Pulmonary artery endothelial cell (primary cell): Measurements from ENCODE around the gene MANF. TPM values are rescaled to one million over a fixed set of nuclear protein-coding genes. Genes with fewer than 3 reads are reported as not detected.
"Not testable (repeated sequence)": the region's sequence is repeated elsewhere in the genome, so short reads cannot be mapped to it uniquely, and the experiment has no call there.

Experiments used
- DNase-seq: peaks from one replicate; pipeline ENCODE4 v3.0.0-alpha.2; 2011; ENCODE audit warnings: low read depth, low spot score
- total RNA-seq: library from RNA; depleted of rRNA; stranded (reverse); fragments of >200 nt; gene quantifications from 2 replicates; pipeline ENCODE4 v1.2.3, GENCODE V29; 2014

Gene MANF
- total RNA-seq, 1 donor from 2014 or later = 107 TPM

GRCh38 chr3:51371943-51372557 lies 13.0 kb upstream of the MANF start:
- no peak for DNase-seq

GRCh38 chr3:51373658-51374421 lies 11.3 kb upstream of the MANF start:
- DNase-seq = no peak

- no peak for DNase-seq
These were observed 10.6 kb upstream of the MANF start for GRCh38 chr3:51374456-51374855.

- DNase-seq = no peak
These were observed 10.0 kb upstream of the MANF start for GRCh38 chr3:51375136-51375535.

DNA sequence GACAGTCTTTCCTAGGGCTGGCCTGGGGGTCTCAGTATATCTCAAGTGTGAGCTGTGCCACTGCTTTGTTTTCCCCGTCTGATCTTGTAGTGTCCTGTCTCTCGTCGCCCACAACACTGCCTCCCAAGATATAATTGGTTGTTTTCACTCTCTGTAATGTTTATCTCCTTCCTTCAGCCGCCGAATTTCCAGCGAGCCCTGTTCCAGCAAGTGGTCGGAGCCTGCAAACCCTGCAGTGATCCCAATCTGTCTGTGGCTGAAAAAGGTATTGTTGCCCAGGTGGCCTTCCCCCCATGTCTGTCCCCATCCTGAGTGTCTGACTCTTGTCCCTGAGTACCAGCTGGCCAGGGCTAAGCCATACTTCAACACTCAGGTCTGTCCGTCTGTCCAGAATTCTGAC lies 9.5 kb upstream of the MANF start:
- DNase-seq = no peak

GRCh38 chr3:51378065-51378464 lies 7.0 kb upstream of the MANF start:
- no peak for DNase-seq

DNA sequence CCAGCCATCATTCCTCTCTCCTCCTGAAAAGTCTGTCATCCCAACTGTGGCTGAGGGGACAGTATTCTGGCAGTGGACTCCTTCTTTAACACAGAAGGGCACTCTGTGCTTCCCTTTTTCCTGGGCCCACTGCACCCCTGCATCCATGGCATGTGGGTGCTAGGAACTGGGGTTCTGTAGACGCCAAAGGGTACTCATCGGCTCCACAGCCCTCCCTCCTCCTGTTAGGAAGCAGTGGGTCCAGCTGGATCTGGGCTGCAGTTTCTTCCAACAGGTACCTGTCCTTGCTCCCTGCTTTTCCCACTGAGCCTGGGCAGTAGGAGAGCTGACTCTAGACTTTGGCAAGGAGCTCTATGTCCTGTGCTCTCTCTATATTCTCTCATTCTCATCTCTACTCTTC lies 6.4 kb upstream of the MANF start:
- no peak for DNase-seq

GRCh38 chr3:51379301-51379700 lies 5.8 kb upstream of the MANF start:
- DNase-seq = no peak

GRCh38 chr3:51379746-51380455 lies 5.2 kb upstream of the MANF start:
- DNase-seq = no peak

DNA sequence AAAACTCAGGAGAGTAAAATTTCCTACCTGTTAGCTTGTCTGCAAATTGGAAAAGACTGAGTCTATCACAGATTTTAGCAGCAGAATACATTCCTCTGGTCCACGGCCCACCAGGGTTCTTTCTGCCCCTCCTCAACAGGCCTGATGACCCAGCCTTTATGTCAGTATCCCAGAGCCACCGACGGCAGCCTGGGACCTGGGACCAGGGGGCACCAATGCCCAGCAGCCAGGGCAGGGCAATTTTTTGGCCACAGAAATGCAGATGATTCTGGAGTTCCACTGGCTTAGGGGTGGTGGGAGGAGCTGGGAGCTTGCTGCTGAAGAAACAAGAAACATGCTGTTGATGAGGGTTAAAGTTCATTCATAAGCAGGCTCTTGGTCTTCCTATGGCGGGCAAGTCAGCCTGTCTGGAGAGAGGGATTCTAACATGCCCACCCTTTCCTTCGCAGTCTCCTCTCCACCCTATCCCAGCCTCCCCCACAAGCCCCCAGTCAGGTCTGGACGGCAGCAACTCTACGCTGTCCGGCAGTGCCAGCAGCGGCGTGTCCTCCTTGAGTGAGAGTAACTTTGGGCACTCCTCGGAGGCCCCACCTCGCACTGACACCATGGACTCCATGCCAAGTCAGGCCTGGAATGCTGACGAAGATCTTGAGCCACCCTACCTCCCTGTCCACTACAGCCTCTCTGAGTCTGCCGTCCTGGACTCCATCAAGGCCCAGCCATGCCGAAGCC lies 4.3 kb upstream of the MANF start:
- DNase-seq = no peak

DNA sequence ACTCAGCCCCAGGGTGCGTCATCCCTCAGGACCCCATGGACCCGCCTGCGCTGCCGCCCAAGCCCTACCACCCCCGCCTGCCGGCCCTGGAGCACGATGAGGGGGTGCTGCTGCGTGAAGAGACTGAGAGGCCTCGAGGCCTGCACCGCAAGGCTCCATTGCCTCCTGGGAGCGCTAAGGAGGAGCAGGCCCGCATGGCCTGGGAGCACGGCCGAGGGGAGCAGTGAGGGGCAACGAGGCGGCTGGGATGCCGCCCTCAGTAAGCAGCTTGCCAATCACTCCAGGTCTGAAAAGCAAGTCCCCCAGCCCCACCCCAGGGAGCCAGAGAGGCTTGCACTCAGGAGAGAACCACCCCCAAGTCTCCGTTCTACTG lies 3.8 kb upstream of the MANF start:
- DNase-seq = no peak

GRCh38 chr3:51382076-51382745 lies 2.9 kb upstream of the MANF start:
- no peak for DNase-seq

DNA sequence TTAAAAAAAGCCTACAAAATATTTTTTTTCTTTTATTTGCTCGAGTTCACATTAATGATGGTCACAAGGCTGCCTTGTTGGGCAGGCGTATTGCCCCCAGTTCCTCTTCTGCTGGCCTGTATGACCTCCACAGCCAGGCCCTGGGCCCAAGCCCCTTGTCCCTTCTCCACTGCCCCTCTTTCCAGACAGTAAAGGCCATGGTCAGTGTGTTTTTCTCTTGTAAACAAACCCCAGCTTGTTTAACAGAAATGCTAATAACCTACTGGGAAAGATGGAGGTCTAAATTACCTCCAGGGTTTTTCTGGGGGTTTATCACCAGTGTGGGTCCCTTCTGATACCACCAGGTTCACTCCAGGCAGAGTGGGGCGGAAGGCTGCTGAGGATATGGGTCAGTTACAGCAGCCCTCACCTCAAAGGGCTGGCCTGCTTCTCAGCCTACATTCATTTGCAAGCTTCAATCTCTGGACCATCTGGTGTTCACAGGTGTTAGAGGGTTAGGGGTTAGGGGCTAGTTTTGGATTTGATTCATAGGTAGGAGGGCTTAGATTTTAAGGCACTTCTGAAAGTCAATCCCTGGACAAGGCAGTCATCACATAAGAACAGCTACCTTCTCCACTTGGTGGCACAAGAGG lies 2.0 kb upstream of the MANF start:
- DNase-seq = no peak

DNA sequence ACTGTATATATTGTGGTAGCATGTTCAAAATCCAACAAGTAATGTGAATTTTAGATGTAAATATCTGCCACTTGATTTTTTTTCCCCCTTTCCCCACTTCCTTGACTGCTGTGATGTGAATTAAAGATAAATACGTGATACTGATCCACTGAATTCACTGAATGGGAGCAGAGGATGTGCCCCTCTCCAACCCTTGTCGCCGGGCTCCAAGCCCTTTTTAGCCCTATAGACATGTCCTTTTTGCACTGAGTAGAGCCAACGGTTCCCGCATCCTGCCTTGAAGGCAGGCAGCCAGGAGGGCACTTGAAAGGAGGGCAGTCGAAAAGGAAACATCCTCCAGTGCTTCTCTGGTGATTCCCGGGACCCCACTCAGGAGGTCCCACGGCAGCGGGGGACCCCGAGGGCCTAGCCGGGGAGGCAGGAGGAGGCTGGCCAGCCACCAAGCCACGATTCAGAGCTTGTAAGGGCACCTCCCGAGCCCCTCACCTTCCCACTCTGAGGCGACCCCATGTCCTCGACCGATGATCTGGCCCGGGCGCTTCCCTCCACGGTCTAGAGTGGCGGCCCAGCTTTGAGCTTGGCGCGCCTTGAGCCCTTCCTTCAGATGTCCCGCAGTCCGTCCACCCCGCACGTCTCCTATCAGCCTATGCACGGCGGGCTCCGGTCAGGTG lies 901 bp upstream of the MANF start:
- no peak for DNase-seq

GRCh38 chr3:51385621-51386091 lies 565 bp downstream of the MANF start:
- DNase-seq = no peak

DNA sequence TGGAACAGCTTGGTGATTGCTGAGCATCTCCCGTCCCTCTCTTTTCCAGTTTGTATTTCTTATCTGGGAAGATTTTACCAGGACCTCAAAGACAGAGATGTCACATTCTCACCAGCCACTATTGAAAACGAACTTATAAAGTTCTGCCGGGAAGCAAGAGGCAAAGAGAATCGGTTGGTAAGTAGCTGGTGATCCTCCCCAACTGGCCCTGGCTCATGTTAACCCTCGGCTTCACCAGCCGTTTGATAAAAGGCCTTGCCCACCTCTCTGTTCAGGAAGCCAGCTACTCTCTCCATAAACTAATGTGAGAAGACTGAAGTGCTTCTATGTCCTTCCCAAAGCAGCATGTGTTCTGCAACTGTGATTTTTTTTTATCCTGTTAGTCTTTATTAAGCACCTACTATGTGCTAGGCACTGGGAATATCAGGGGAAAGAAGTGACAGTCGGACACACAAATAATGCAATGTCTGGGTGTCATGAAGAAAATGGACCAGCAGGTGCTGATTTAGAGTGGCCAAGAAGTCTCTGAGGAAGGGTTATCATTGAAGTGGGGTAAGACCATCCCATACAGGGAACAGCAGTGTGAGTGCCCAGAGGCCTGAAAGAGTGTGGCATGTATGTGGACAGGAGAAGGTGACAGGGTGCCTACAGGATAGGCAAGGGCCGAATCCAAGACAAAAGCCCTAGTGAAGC lies 1.2 kb downstream of the MANF start:
- no peak for DNase-seq

DNA sequence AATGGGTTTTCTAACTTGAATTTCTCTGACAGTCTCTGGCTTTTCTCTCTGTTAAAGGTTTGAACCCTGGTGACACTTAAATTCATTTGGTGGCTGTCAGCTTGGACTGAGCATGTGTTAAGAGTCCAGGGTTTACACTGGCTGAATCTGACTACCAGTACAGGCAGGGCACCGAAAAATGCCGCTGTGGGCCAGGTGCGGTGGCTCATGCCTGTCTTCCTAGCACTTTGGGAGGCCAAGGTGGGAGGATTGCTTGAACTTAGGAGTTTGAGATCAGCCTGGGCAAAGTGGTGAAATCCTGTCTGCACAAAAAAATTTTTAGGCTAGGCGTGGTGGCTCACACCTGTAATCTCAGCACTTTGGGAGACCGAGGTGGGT lies 1.8 kb downstream of the MANF start:
- no peak for DNase-seq

GRCh38 chr3:51387281-51387680 lies 2.2 kb downstream of the MANF start:
- not testable (repeated sequence) for DNase-seq

GRCh38 chr3:51388286-51389029 lies 3.4 kb downstream of the MANF start:
- no peak for DNase-seq
